CD4-positive, alpha-beta T cell treated with Interleukin-21 for 1 hour (primary cell): ENCODE measurements around the gene SCN4A.
"Not testable (repeated sequence)": the region's sequence is repeated elsewhere in the genome, so short reads cannot be mapped to it uniquely, and the experiment has no call there.

ENCODE experiments used
- DNase-seq: peaks from one replicate; pipeline ENCODE4 v3.0.0-alpha.2; 2020

Gene SCN4A

GRCh38 chr17:63972796-63973195 lies at the start of gene SCN4A:
SCN4A (minus strand) TSS chr17:63972918; CDS start chr17:63972841, 77 bp downstream.
- DNase-seq, result no peak

GRCh38 chr17:64020056-64020766 lies 47.5 kb upstream of the SCN4A start, which contains the start of gene ICAM2:
ICAM2 (minus strand) TSS chr17:64020633; CDS start chr17:64006691, 13,942 bp downstream.
- peak; percentile 96 for DNase-seq

GRCh38 chr17:64019551-64019961 lies 46.8 kb upstream of the SCN4A start:
- not testable (repeated sequence) for DNase-seq

GRCh38 chr17:64017381-64017980 lies 44.8 kb upstream of the SCN4A start:
- peak; percentile 49 for DNase-seq

- DNase-seq, result no peak
Measured at GRCh38 chr17:64016974-64017373, 44.3 kb upstream of the SCN4A start.

- peak; percentile 40 for DNase-seq
Measured at GRCh38 chr17:64016231-64016784, 43.6 kb upstream of the SCN4A start.

- DNase-seq, result no peak
Measured at GRCh38 chr17:64015447-64015846, 42.7 kb upstream of the SCN4A start.

- DNase-seq, result no peak
Measured at GRCh38 chr17:64009571-64010402, 37.1 kb upstream of the SCN4A start.

GRCh38 chr17:64008830-64009229 lies 36.1 kb upstream of the SCN4A start:
- no peak for DNase-seq

- DNase-seq, result no peak
Measured at GRCh38 chr17:64008346-64008745, 35.6 kb upstream of the SCN4A start.

- DNase-seq, result no peak
Measured at GRCh38 chr17:64007838-64008282, 35.1 kb upstream of the SCN4A start.

GRCh38 chr17:64007089-64007837 lies 34.5 kb upstream of the SCN4A start:
- DNase-seq, result not testable (repeated sequence)

- no peak for DNase-seq
Measured at GRCh38 chr17:64006361-64007088, 33.8 kb upstream of the SCN4A start.

GRCh38 chr17:64005734-64006167 lies 33.0 kb upstream of the SCN4A start:
- DNase-seq, result no peak

- DNase-seq, result no peak
Measured at GRCh38 chr17:64004903-64005733, 32.4 kb upstream of the SCN4A start.

GRCh38 chr17:64004218-64004770 lies 31.6 kb upstream of the SCN4A start:
- no peak for DNase-seq

GRCh38 chr17:64003526-64004121 lies 30.9 kb upstream of the SCN4A start:
- DNase-seq, result no peak

GRCh38 chr17:64002658-64003525 lies 30.2 kb upstream of the SCN4A start:
- no peak for DNase-seq
